Measurements from ENCODE around the gene PARP3.
"Not testable (repeated sequence)": the region's sequence is repeated elsewhere in the genome, so short reads cannot be mapped to it uniquely, and the experiment has no call there.

The PARP3 gene

GRCh38 chr3:51921081-51921578 lies 21.0 kb upstream of the PARP3 start:
- Histone ChIP-seq H3K27ac (ENCODE audit: low read depth, low read length) (no peak overlapping the region), H3K27me3 (ENCODE audit: control insufficient read depth, insufficient read depth, low read length) (no peaks in the 10 kb centered on the region), H3K9me3 (ENCODE audit: control insufficient read depth, insufficient read depth, low read length) (no peaks in the 10 kb centered on the region), H3K4me1 (ENCODE audit: control insufficient read depth, insufficient read depth, low read length) (peaks cover 2% of the 10 kb centered on the region), H3K9ac (ENCODE audit: low read depth, low read length) (no peak overlapping the region), H3K4me3 (ENCODE audit: low read depth, low read length) (no peak overlapping the region), H3K36me3 (ENCODE audit: control insufficient read depth, insufficient read depth, low read length) (no peaks in the 10 kb centered on the region)

DNA sequence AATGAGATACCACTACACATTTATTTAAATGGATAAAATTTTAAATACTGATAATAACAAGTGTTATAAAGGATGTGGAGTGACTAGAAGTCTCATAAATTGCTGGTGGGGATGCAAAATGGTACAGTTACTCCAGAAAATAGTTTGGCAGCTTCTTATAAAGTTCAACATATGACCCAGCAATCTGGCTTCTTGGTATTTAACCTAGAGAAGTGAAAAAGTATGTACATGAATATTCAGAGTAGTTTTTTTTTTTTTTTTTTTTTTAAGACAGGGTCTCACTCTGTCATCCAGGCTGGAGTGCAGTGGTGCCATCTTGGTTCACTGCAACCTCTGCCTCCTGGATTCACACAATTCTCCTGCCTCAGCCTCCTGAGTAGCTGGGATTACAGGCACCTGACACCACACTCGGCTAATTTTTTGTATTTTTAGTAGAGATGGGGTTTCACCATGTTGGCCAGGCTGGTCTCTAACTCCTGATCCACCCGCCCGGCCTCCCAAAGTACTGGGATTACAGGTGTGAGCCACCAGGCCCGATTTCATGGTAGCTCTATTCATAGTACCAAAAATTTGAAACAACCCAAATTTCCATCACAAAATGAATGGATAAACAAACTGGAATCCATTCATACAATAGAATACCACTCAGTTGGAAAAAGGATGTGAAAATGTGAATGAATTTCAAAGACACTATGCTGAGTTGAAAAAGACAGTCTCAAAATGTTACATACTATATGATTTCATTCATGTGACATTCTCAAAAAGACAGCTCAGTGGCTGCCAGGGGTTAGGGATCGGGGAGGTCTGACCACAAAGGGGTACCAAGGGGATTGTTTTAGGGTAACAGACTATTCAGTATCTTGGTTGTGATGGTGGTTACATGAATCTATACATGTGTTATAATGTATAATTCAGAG lies 14.8 kb upstream of the PARP3 start:
- peaks cover 3% of the 10 kb centered on the region; the same call in 1 of the 2 replicates for H3K36me3 ChIP-seq (ENCODE audit: control insufficient read depth, insufficient read depth, low read length)
- no peaks in the 10 kb centered on the region for H3K4me1 ChIP-seq (ENCODE audit: control insufficient read depth, insufficient read depth, low read length)
- H3K9ac ChIP-seq (ENCODE audit: low read depth, low read length): no peak overlapping the region
- no peaks in the 10 kb centered on the region for H3K9me3 ChIP-seq (ENCODE audit: control insufficient read depth, insufficient read depth, low read length)
- no peak overlapping the region for H3K4me3 ChIP-seq (ENCODE audit: low read depth, low read length)
- no peak overlapping the region for H3K27ac ChIP-seq (ENCODE audit: low read depth, low read length)
- H3K27me3 ChIP-seq (ENCODE audit: control insufficient read depth, insufficient read depth, low read length): no peaks in the 10 kb centered on the region

- Histone ChIP-seq H3K36me3 (ENCODE audit: control insufficient read depth, insufficient read depth, low read length) (peaks cover 14% of the 10 kb centered on the region), H3K27me3 (ENCODE audit: control insufficient read depth, insufficient read depth, low read length) (no peaks in the 10 kb centered on the region), H3K9ac (ENCODE audit: low read depth, low read length) (no peak overlapping the region), H3K4me3 (ENCODE audit: low read depth, low read length) (no peak overlapping the region), H3K27ac (ENCODE audit: low read depth, low read length) (no peak overlapping the region), H3K4me1 (ENCODE audit: control insufficient read depth, insufficient read depth, low read length) (no peaks in the 10 kb centered on the region), H3K9me3 (ENCODE audit: control insufficient read depth, insufficient read depth, low read length) (no peaks in the 10 kb centered on the region)
These were observed 13.7 kb upstream of the PARP3 start for GRCh38 chr3:51928438-51928837.

- not testable (repeated sequence) for H3K4me1 ChIP-seq (ENCODE audit: control insufficient read depth, insufficient read depth, low read length); H3K9ac ChIP-seq (ENCODE audit: low read depth, low read length); H3K9me3 ChIP-seq (ENCODE audit: control insufficient read depth, insufficient read depth, low read length); H3K27me3 ChIP-seq (ENCODE audit: control insufficient read depth, insufficient read depth, low read length); H3K27ac ChIP-seq (ENCODE audit: low read depth, low read length); H3K4me3 ChIP-seq (ENCODE audit: low read depth, low read length)
- H3K36me3 ChIP-seq (ENCODE audit: control insufficient read depth, insufficient read depth, low read length): peaks cover 19% of the 10 kb centered on the region
These were observed 13.2 kb upstream of the PARP3 start for GRCh38 chr3:51928981-51929380.

- Histone ChIP-seq H3K27ac (ENCODE audit: low read depth, low read length) (no peak overlapping the region), H3K4me1 (ENCODE audit: control insufficient read depth, insufficient read depth, low read length) (no peaks in the 10 kb centered on the region), H3K4me3 (ENCODE audit: low read depth, low read length) (no peak overlapping the region), H3K36me3 (ENCODE audit: control insufficient read depth, insufficient read depth, low read length) (peaks cover 25% of the 10 kb centered on the region), H3K9ac (ENCODE audit: low read depth, low read length) (no peak overlapping the region), H3K9me3 (ENCODE audit: control insufficient read depth, insufficient read depth, low read length) (no peaks in the 10 kb centered on the region), H3K27me3 (ENCODE audit: control insufficient read depth, insufficient read depth, low read length) (no peaks in the 10 kb centered on the region)
These were observed 12.7 kb upstream of the PARP3 start for GRCh38 chr3:51929420-51930003.

GRCh38 chr3:51930439-51930838 lies 11.7 kb upstream of the PARP3 start:
- no peak overlapping the region for H3K9ac ChIP-seq (ENCODE audit: low read depth, low read length)
- H3K4me3 ChIP-seq (ENCODE audit: low read depth, low read length): no peak overlapping the region
- H3K9me3 ChIP-seq (ENCODE audit: control insufficient read depth, insufficient read depth, low read length): no peaks in the 10 kb centered on the region
- no peak overlapping the region for H3K27ac ChIP-seq (ENCODE audit: low read depth, low read length)
- no peaks in the 10 kb centered on the region for H3K27me3 ChIP-seq (ENCODE audit: control insufficient read depth, insufficient read depth, low read length)
- H3K36me3 ChIP-seq (ENCODE audit: control insufficient read depth, insufficient read depth, low read length): peaks cover 34% of the 10 kb centered on the region
- H3K4me1 ChIP-seq (ENCODE audit: control insufficient read depth, insufficient read depth, low read length): no peaks in the 10 kb centered on the region

DNA sequence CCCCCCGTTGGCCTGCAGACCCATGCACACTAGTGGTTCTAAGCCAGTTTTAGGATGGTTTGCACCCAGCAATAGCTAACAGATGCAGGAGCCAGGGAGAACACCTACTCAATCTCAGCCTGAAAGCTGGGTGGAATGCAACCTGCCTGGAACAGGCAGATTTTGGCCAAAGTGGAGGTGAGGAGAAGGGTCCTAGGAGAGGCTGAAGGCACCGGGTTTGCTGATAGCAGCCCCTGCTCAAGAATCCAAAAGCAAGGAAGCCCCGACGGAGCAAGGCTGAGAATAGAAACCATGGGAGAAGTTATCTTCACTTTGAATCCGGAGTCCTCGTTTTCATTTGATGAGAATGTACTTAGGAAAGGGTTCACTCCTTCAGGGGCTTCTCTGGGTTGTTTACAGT lies 10.4 kb upstream of the PARP3 start:
- Histone ChIP-seq H3K9me3 (ENCODE audit: control insufficient read depth, insufficient read depth, low read length) (no peaks in the 10 kb centered on the region), H3K27me3 (ENCODE audit: control insufficient read depth, insufficient read depth, low read length) (no peaks in the 10 kb centered on the region), H3K4me1 (ENCODE audit: control insufficient read depth, insufficient read depth, low read length) (no peaks in the 10 kb centered on the region), H3K36me3 (ENCODE audit: control insufficient read depth, insufficient read depth, low read length) (peaks cover 47% of the 10 kb centered on the region), H3K4me3 (ENCODE audit: low read depth, low read length) (no peak overlapping the region), H3K27ac (ENCODE audit: low read depth, low read length) (no peak overlapping the region), H3K9ac (ENCODE audit: low read depth, low read length) (no peak overlapping the region)

- Histone ChIP-seq H3K4me1 (ENCODE audit: control insufficient read depth, insufficient read depth, low read length) (no peaks in the 10 kb centered on the region), H3K9me3 (ENCODE audit: control insufficient read depth, insufficient read depth, low read length) (no peaks in the 10 kb centered on the region), H3K36me3 (ENCODE audit: control insufficient read depth, insufficient read depth, low read length) (peaks cover 57% of the 10 kb centered on the region), H3K27ac (ENCODE audit: low read depth, low read length) (no peak overlapping the region), H3K9ac (ENCODE audit: low read depth, low read length) (no peak overlapping the region), H3K4me3 (ENCODE audit: low read depth, low read length) (no peak overlapping the region), H3K27me3 (ENCODE audit: control insufficient read depth, insufficient read depth, low read length) (no peaks in the 10 kb centered on the region)
These were observed 9.4 kb upstream of the PARP3 start for GRCh38 chr3:51932471-51933370.

DNA sequence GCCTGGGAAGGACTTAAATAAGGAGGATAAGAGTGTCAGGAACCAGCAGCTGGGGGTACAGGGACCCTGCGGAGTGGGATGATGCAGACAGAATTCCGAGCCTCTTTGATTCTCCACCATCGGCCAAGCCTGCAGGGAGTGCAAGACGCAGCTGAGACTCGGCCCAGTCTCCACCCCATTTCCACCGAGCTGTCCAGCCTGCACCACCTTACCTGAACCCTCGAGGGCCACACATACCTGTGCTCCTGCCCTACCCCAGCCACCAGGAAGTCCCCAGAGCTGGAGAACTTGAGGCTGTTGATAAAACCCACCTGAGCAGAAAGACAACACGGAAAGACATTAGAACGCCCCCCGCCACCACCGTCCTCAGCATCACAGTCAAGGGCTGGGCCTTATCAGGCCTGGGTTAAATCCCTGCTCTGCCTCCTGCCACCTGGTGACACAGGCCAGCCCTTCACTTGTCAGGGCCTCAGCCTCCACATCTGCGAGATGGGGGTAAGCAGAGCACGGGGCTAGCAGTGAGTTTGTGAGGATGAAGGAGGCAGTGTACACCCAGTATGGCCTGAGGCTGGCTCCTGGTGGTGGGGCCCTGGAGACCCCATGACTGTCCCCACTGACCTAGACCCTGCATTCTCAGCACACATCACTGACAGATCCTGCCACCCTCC lies 8.6 kb upstream of the PARP3 start:
- H3K4me1 ChIP-seq (ENCODE audit: control insufficient read depth, insufficient read depth, low read length): no peaks in the 10 kb centered on the region
- no peak overlapping the region for H3K9ac ChIP-seq (ENCODE audit: low read depth, low read length)
- H3K27me3 ChIP-seq (ENCODE audit: control insufficient read depth, insufficient read depth, low read length): no peaks in the 10 kb centered on the region
- H3K36me3 ChIP-seq (ENCODE audit: control insufficient read depth, insufficient read depth, low read length): peaks cover 66% of the 10 kb centered on the region
- no peaks in the 10 kb centered on the region for H3K9me3 ChIP-seq (ENCODE audit: control insufficient read depth, insufficient read depth, low read length)
- no peak overlapping the region for H3K27ac ChIP-seq (ENCODE audit: low read depth, low read length)
- no peak overlapping the region for H3K4me3 ChIP-seq (ENCODE audit: low read depth, low read length)

- Histone ChIP-seq H3K9me3 (ENCODE audit: control insufficient read depth, insufficient read depth, low read length) (no peaks in the 10 kb centered on the region), H3K4me3 (ENCODE audit: low read depth, low read length) (no peak overlapping the region), H3K27ac (ENCODE audit: low read depth, low read length) (no peak overlapping the region), H3K36me3 (ENCODE audit: control insufficient read depth, insufficient read depth, low read length) (peaks cover 72% of the 10 kb centered on the region), H3K4me1 (ENCODE audit: control insufficient read depth, insufficient read depth, low read length) (no peaks in the 10 kb centered on the region), H3K9ac (ENCODE audit: low read depth, low read length) (no peak overlapping the region), H3K27me3 (ENCODE audit: control insufficient read depth, insufficient read depth, low read length) (no peaks in the 10 kb centered on the region)
These were observed 7.9 kb upstream of the PARP3 start for GRCh38 chr3:51934139-51934850.
